SK-MEL-5 (cell line): ENCODE data around the gene ATG4D. TPM values are rescaled to one million over a fixed set of nuclear protein-coding genes. Genes with fewer than 3 reads are reported as not detected.

Source experiments
- DNase-seq: peaks from one replicate; pipeline ENCODE4 v3.0.0-alpha.2; 2016; ENCODE audit warnings: low read depth, low spot score
- in situ Hi-C: cut with HindIII; loops from 2 replicates; pipeline ENCODE4 v1.10.0; 2016; ENCODE audit warnings: low sequenced_read_pairs, high pct_unique_total_duplicates, low pct_unique_long_range_greater_than_20kb
- small RNA-seq, 2 experiments: library from RNA; depleted of rRNA; stranded (forward); fragments of <200 nt; gene quantifications; one replicate each; pipeline ENCODE3, GENCODE V24; 2014
- total RNA-seq: library from RNA; depleted of rRNA; stranded (reverse); fragments of >200 nt; shearing (Covaris generic); gene quantifications from 2 replicates; pipeline ENCODE4 v1.2.3, GENCODE V29; 2014; rRNA removed

Gene ATG4D
- total RNA-seq, 1 experiment from 2014 or later: 35.2 TPM

GRCh38 chr19:10593820-10594637 is 50.3 kb downstream of the ATG4D start:
- in situ Hi-C loops: no loop called here

GRCh38 chr19:10600149-10600548 is 56.4 kb downstream of the ATG4D start:
- DNase-seq: no peak
- in situ Hi-C loops: no loop called here

More at GRCh38 chr19:10593820-10594637, 50.3 kb downstream of the ATG4D start:
- DNase-seq: peak; percentile 84

- in situ Hi-C loops: no loop called here
- no peak for DNase-seq
These were observed 58.3 kb downstream of the ATG4D start for GRCh38 chr19:10601999-10602329.

- DNase-seq: peak; percentile 64
- in situ Hi-C loops: no loop called here
These were observed 58.8 kb downstream of the ATG4D start for GRCh38 chr19:10602330-10603083.

Small RNA genes lying within 50 kb of the gene (small RNA-seq; reads per million reads assigned to genes)
- gene MIR1238: 0 reads per million in 2 experiments
- 0 to 0.05 reads per million in 2 experiments for gene RNU7-140P

Other genes with a start within 250 kb of the ATG4D start
- 0.08 and 0.69 TPM in 2 replicates for gene ZGLP1, start 234.1 kb upstream of the ATG4D start, total RNA-seq
- 19.5 and 23.1 TPM in 2 replicates for gene FDX2, start 227.9 kb upstream of the ATG4D start, total RNA-seq
- gene RAVER1, start 210.4 kb upstream of the ATG4D start, total RNA-seq: 7.3 and 8.1 TPM in 2 replicates
- gene ICAM3, start 204.3 kb upstream of the ATG4D start, total RNA-seq: 6.1 and 7.6 TPM in 2 replicates
- 26.5 and 31.6 TPM in 2 replicates for gene TYK2, start 163.3 kb upstream of the ATG4D start, total RNA-seq
- 225 and 232 TPM in 2 replicates for gene CDC37, start 140.4 kb upstream of the ATG4D start, total RNA-seq
- 1.5 and 2.5 TPM in 2 replicates for gene PDE4A, start 123.4 kb upstream of the ATG4D start, total RNA-seq
- gene KEAP1, start 40.5 kb upstream of the ATG4D start, total RNA-seq: 21.8 and 23.4 TPM in 2 replicates
- 2.6 and 3.2 TPM in 2 replicates for gene S1PR5, start 26.5 kb upstream of the ATG4D start, total RNA-seq
- 7.9 and 9.3 TPM in 2 replicates for gene KRI1, start 22.1 kb downstream of the ATG4D start, total RNA-seq
- 2.3 and 2.9 TPM in 2 replicates for gene CDKN2D, start 25.1 kb downstream of the ATG4D start, total RNA-seq
- gene AP1M2, start 43.4 kb downstream of the ATG4D start, total RNA-seq: not detected in 2 replicates
- 3.1 and 3.2 TPM in 2 replicates for gene SLC44A2, start 81.6 kb downstream of the ATG4D start, total RNA-seq
- 96.9 and 108 TPM in 2 replicates for gene ILF3, start 110.4 kb downstream of the ATG4D start, total RNA-seq
- gene QTRT1, start 157.5 kb downstream of the ATG4D start, total RNA-seq: 18.2 and 18.9 TPM in 2 replicates
- gene DNM2, start 174.2 kb downstream of the ATG4D start, total RNA-seq: 23.7 and 31.7 TPM in 2 replicates